ENCODE measurements around the gene C1QTNF1.
"Not testable (repeated sequence)": the region's sequence is repeated elsewhere in the genome, so short reads cannot be mapped to it uniquely, and the experiment has no call there.

The C1QTNF1 gene

DNA sequence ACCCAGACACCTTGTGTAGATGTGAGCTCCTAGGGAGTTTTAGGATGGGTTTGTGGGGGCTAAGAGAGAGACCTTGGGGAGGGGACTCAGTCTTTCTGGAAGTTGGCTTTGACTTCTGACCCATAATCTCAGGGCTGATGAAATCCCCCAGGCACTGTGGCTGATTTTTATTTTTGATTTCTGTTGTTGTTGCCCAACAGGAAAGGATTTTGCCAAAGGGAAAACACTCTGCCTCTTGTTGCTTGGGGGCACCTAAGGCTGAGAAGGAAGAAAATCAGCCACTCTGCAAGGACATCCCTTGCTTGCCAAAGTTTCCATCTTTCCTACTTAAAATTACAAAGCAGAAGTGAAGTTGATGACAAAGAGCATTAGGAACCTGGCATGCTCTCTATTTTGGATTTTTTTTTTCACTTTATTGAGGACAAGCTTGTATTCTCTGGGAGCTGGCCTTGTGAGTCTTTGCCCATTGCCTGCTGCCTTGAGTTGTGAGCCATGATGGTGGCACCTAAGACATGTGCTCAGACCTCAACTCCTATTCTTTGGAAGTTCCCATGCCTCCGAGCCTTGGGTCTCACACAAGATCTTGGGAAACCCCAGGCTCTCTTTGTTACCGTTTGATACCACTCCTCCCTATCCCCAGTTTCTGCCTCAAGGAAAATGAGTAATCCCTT lies 3.2 kb upstream of the C1QTNF1 start:
- DNase-seq (no peak), ATAC-seq (no peak)
- Mint-ChIP-seq H3K27ac (no peak overlapping the region), H3K36me3 (ENCODE audit: low read depth) (no peaks in the 10 kb centered on the region), H3K9me3 (no peaks in the 10 kb centered on the region), H3K4me3 (no peak overlapping the region), H3K27me3 (peaks cover 21% of the 10 kb centered on the region), H3K4me1 (peaks cover 8% of the 10 kb centered on the region)

DNA sequence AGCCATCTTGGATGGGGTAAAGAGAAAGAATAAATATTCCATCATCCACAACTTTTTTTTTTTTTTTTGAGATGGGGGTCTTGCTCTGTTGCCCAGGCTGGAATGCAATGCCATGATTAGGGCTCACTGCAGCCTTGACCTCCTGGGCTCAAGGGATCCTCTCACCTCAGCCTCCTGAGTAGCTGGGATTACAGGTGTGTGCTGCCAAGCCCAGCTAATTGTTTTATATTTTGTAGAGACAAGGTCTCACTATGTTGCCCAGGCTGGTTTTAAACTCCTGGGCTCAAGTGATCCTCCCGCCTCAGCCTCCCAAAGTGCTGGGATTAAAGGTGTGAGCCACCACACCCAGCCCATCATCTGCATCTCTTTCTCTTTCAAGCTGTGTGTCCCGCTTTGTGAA lies 2.0 kb upstream of the C1QTNF1 start:
- H3K4me3 Mint-ChIP-seq; H3K4me1 Mint-ChIP-seq; ATAC-seq; H3K27ac Mint-ChIP-seq; H3K36me3 Mint-ChIP-seq (ENCODE audit: low read depth); H3K9me3 Mint-ChIP-seq; DNase-seq: not testable (repeated sequence)
- H3K27me3 Mint-ChIP-seq = peaks cover 21% of the 10 kb centered on the region

GRCh38 chr17:79022507-79022991 lies 1.4 kb upstream of the C1QTNF1 start:
- no peak for ATAC-seq

GRCh38 chr17:79023180-79023705 lies 726 bp upstream of the C1QTNF1 start:
- Mint-ChIP-seq H3K27me3 (peaks cover 26% of the 10 kb centered on the region), H3K27ac (no peak overlapping the region), H3K4me1 (peaks cover 8% of the 10 kb centered on the region), H3K36me3 (ENCODE audit: low read depth) (no peaks in the 10 kb centered on the region), H3K4me3 (peak overlapping the region; percentile 30), H3K9me3 (no peaks in the 10 kb centered on the region)
- ATAC-seq (no peak), DNase-seq (no peak)

More at GRCh38 chr17:79022507-79022991, 1.4 kb upstream of the C1QTNF1 start:
- Mint-ChIP-seq H3K4me1 (peaks cover 8% of the 10 kb centered on the region), H3K36me3 (ENCODE audit: low read depth) (no peaks in the 10 kb centered on the region), H3K27me3 (peaks cover 22% of the 10 kb centered on the region), H3K9me3 (no peaks in the 10 kb centered on the region), H3K27ac (no peak overlapping the region), H3K4me3 (no peak overlapping the region)
- DNase-seq = no peak

GRCh38 chr17:79024901-79025737 lies 1.1 kb downstream of the C1QTNF1 start:
- DNase-seq = no peak

GRCh38 chr17:79026376-79027273 lies 2.7 kb downstream of the C1QTNF1 start:
- no peak overlapping the region for H3K4me3 Mint-ChIP-seq
- H3K27ac Mint-ChIP-seq = no peak overlapping the region
- peaks cover 31% of the 10 kb centered on the region for H3K27me3 Mint-ChIP-seq
- no peaks in the 10 kb centered on the region for H3K9me3 Mint-ChIP-seq
- DNase-seq (no peak), ATAC-seq (no peak)
- H3K4me1 Mint-ChIP-seq = peaks cover 8% of the 10 kb centered on the region
- H3K36me3 Mint-ChIP-seq (ENCODE audit: low read depth) = no peaks in the 10 kb centered on the region

More at GRCh38 chr17:79024901-79025737, 1.1 kb downstream of the C1QTNF1 start:
- Mint-ChIP-seq H3K4me3 (peak overlapping the region; percentile 76), H3K27ac (no peak overlapping the region), H3K9me3 (no peaks in the 10 kb centered on the region), H3K36me3 (ENCODE audit: low read depth) (no peaks in the 10 kb centered on the region), H3K27me3 (peaks cover 28% of the 10 kb centered on the region), H3K4me1 (peaks cover 8% of the 10 kb centered on the region)
- no peak for ATAC-seq

- no peak for DNase-seq
- H3K27me3 Mint-ChIP-seq = peaks cover 33% of the 10 kb centered on the region
Measured at GRCh38 chr17:79027274-79027924, 3.4 kb downstream of the C1QTNF1 start.

GRCh38 chr17:79027925-79028491 lies 4.0 kb downstream of the C1QTNF1 start:
- Mint-ChIP-seq H3K4me3 (no peak overlapping the region), H3K4me1 (peaks cover 8% of the 10 kb centered on the region), H3K27ac (no peak overlapping the region), H3K9me3 (no peaks in the 10 kb centered on the region), H3K27me3 (peaks cover 35% of the 10 kb centered on the region), H3K36me3 (ENCODE audit: low read depth) (no peaks in the 10 kb centered on the region)
- DNase-seq = no peak
- ATAC-seq = no peak

More at GRCh38 chr17:79027274-79027924, 3.4 kb downstream of the C1QTNF1 start:
- no peaks in the 10 kb centered on the region for H3K36me3 Mint-ChIP-seq (ENCODE audit: low read depth)
- H3K9me3 Mint-ChIP-seq = no peaks in the 10 kb centered on the region
- no peak overlapping the region for H3K4me3 Mint-ChIP-seq
- H3K27ac Mint-ChIP-seq = no peak overlapping the region
- ATAC-seq = no peak
- peaks cover 8% of the 10 kb centered on the region for H3K4me1 Mint-ChIP-seq

DNA sequence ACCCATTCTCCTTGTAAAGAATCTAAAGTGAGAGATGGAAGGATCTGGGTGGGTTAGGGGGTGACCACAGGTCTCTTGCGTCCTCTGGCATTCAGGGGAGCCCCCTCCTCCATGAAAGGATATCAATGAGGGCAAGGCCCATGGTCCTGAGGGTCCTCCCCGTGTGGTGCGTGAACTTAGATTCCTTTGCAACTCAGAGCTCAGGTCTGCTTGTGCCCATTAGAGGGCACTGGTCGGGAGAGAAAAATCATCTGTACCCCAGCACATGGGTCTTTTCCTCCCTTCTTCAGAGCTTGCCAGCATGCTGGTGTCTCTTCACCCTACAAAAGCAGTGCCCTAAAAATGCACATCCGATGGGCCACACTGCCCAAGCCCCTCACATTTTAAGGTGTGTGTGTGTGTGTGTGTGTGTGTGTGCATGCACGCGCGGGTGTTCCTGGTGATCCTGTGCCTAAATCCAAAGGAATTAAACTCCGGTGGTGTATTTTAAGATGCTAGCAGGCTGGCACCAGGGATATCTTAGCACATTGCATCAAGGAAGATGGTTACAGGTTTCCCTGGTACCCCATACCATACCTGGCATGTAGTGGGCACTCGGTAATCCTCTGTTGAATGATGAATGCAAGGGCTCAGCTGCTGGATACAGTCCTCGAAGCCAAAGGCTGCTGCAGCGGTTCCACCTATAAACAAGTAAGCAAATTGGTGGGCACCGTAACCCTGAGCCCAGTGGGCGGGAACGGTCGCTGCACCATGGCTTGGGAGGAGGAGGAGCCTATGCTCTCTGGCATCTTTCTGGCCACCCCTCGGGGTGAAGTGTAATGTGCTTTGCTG lies 4.7 kb downstream of the C1QTNF1 start:
- no peaks in the 10 kb centered on the region for H3K9me3 Mint-ChIP-seq
- no peaks in the 10 kb centered on the region for H3K36me3 Mint-ChIP-seq (ENCODE audit: low read depth)
- no peak overlapping the region for H3K27ac Mint-ChIP-seq
- no peak for ATAC-seq
- DNase-seq = no peak
- peaks cover 6% of the 10 kb centered on the region for H3K4me1 Mint-ChIP-seq
- no peak overlapping the region for H3K4me3 Mint-ChIP-seq
- peaks cover 30% of the 10 kb centered on the region for H3K27me3 Mint-ChIP-seq

GRCh38 chr17:79029327-79030009 lies 5.5 kb downstream of the C1QTNF1 start:
- Mint-ChIP-seq H3K4me1 (peaks cover 3% of the 10 kb centered on the region), H3K27me3 (peaks cover 27% of the 10 kb centered on the region), H3K4me3 (no peak overlapping the region), H3K9me3 (no peaks in the 10 kb centered on the region), H3K36me3 (ENCODE audit: low read depth) (no peaks in the 10 kb centered on the region), H3K27ac (no peak overlapping the region)
- ATAC-seq = no peak
- DNase-seq = no peak

DNA sequence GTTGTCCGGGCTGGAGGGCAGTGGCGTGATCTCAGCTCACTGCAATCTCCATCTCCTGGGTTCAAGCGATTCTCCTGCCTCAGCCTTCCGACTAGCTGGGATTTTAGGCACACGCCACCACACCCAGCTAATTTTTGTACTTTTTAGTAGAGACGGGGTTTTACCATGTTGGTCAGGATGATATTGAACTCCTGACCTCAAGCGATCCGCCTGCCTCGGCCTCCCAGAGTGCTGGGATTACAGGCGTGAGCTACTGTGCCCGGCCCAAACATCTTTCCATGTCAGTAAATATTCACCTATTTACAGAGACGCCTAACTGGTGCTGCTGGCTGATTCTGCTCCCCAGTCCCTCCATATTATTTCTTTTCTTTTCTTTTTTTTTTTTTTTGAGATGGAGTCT lies 6.7 kb downstream of the C1QTNF1 start:
- H3K27ac Mint-ChIP-seq; ATAC-seq; DNase-seq; H3K36me3 Mint-ChIP-seq (ENCODE audit: low read depth); H3K9me3 Mint-ChIP-seq; H3K4me1 Mint-ChIP-seq; H3K4me3 Mint-ChIP-seq: not testable (repeated sequence)
- H3K27me3 Mint-ChIP-seq = peaks cover 18% of the 10 kb centered on the region

- H3K4me3 Mint-ChIP-seq = no peak overlapping the region
- H3K27ac Mint-ChIP-seq = no peak overlapping the region
- H3K36me3 Mint-ChIP-seq (ENCODE audit: low read depth) = no peaks in the 10 kb centered on the region
- no peak for ATAC-seq
- no peak for DNase-seq
- no peaks in the 10 kb centered on the region for H3K9me3 Mint-ChIP-seq
- peaks cover 17% of the 10 kb centered on the region for H3K27me3 Mint-ChIP-seq
- no peaks in the 10 kb centered on the region for H3K4me1 Mint-ChIP-seq
Measured at GRCh38 chr17:79031996-79032875, 8.3 kb downstream of the C1QTNF1 start.

Data from activated naive CD8-positive, alpha-beta T cell treated with anti-CD3 and anti-CD28 coated beads, Interleukin-2, amount 50 U/mL, for 24 hours (primary cell).